ENCODE measurements around the gene YPEL3.

Gene YPEL3

DNA sequence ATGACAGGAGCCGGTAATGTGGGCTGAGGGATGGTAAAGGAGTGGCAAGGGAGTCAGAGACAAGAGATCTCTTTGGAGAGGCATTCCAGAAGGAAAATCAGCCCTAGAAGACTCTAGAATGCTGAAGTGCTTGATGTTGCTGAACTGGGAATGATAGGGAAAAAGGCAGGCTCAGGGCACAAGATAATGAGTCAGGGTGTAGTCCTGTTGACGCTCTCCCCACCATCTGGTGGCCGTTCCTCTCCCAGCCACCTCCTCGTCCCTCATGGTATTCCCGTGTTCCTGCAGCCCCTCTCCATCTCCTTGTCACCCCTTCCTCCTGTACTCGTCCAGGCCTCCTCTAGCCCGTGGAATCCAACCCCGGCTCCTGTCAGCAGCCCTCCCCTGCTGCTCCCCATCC lies 41.6 kb downstream of the YPEL3 start:
- TF ChIP-seq, protein P1, sequence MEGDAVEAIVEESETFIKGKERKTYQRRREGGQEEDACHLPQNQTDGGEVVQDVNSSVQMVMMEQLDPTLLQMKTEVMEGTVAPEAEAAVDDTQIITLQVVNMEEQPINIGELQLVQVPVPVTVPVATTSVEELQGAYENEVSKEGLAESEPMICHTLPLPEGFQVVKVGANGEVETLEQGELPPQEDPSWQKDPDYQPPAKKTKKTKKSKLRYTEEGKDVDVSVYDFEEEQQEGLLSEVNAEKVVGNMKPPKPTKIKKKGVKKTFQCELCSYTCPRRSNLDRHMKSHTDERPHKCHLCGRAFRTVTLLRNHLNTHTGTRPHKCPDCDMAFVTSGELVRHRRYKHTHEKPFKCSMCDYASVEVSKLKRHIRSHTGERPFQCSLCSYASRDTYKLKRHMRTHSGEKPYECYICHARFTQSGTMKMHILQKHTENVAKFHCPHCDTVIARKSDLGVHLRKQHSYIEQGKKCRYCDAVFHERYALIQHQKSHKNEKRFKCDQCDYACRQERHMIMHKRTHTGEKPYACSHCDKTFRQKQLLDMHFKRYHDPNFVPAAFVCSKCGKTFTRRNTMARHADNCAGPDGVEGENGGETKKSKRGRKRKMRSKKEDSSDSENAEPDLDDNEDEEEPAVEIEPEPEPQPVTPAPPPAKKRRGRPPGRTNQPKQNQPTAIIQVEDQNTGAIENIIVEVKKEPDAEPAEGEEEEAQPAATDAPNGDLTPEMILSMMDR (IDR thresholded peaks at IDR 0.05; ENCODE audit: low read depth, low read length): no peak
- DNase-seq: peak; percentile 20
- no peaks in the 10 kb centered on the region for H3K27me3 ChIP-seq (ENCODE audit: insufficient read depth, low read depth, severe bottlenecking)
- peak overlapping the region; percentile 87 for H3K27ac ChIP-seq
- H3K9me3 ChIP-seq (ENCODE audit: severe bottlenecking): no peaks in the 10 kb centered on the region
- no peak overlapping the region; the same call in none of the 2 replicates for H3K4me3 ChIP-seq (ENCODE audit: low read depth, low read length)
- peaks cover 21% of the 10 kb centered on the region for H3K36me3 ChIP-seq

DNA sequence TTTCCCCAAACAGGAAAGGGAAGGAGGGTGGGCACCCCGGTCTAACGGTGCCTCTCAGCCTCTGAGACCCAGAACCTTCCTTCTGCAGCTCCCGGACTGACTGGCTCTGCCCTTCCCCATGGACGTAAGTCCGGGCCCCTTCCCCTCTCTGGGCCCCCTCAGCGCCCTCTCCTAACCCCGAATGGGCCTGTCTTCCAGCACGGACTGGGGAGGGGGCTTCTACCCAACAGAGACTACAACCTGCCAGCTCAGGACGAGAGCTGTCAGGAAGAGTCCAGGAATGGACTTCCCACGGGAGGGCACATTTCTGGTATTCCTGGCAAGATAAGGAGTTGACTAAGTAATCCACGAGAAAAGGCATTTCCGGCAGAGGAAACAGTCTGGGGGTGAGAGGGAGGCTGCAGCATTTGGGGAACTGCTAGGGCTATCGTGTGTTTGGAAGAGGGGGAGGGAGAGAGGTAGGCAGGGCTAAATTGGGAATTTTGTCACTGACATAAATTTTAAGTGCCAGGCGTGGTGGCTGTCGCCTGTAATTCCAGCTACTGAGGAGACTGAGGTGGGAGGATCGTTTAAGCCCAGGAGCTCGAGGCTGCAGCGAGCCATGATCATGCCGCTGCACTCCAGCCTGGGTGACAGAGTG lies 42.5 kb downstream of the YPEL3 start:
- peak overlapping the region; percentile 87 for H3K4me3 ChIP-seq (ENCODE audit: low read depth, low read length)
- no peaks in the 10 kb centered on the region for H3K9me3 ChIP-seq (ENCODE audit: severe bottlenecking)
- no peak for DNase-seq
- H3K36me3 ChIP-seq: peaks cover 20% of the 10 kb centered on the region
- H3K27ac ChIP-seq: peak overlapping the region; percentile 87
- no peaks in the 10 kb centered on the region for H3K27me3 ChIP-seq (ENCODE audit: insufficient read depth, low read depth, severe bottlenecking)
- TF ChIP-seq, protein P1 (IDR thresholded peaks at IDR 0.05; ENCODE audit: low read depth, low read length): no peak

DNA sequence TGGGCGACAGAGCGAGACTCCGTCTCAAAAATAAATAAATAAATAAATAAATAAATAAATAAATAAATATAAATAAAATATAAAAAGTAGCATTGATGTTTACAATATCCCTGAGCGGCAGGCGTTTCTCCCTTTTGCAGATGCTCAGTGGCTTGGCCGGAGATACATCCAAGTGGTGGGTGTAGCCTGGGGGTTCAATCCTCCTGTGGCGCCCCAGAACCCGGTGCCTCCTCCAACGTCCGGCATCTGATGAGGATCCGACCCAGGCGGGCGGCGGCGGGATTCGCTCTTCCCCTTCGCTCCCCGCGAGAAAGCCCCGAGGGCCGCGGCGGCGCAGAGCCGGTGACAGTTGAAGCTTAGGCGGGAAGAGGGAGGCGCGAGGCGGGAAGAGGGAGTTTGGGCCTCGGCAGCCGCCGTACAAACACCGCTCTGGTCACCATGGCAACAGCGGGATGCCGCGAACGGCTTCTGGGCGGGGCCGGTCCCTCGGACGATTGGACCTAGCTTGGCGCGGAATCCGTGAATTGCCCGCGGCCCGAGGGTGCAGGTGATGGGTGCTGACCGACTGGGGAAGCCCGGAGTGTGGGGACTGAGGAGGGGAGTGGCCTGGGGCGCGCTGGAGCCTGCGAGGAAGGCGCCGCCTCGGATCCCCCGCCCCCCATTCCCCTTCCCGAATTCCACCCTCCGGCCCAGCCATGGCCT lies 43.2 kb downstream of the YPEL3 start:
- H3K9me3 ChIP-seq (ENCODE audit: severe bottlenecking): no peaks in the 10 kb centered on the region
- H3K27ac ChIP-seq: peak overlapping the region; percentile 87
- DNase-seq: peak; percentile 96
- TF ChIP-seq, protein P1 (IDR thresholded peaks at IDR 0.05; ENCODE audit: low read depth, low read length): no peak
- no peaks in the 10 kb centered on the region for H3K27me3 ChIP-seq (ENCODE audit: insufficient read depth, low read depth, severe bottlenecking)
- H3K4me3 ChIP-seq (ENCODE audit: low read depth, low read length): peak overlapping the region; percentile 87
- H3K36me3 ChIP-seq: peaks cover 20% of the 10 kb centered on the region

DNA sequence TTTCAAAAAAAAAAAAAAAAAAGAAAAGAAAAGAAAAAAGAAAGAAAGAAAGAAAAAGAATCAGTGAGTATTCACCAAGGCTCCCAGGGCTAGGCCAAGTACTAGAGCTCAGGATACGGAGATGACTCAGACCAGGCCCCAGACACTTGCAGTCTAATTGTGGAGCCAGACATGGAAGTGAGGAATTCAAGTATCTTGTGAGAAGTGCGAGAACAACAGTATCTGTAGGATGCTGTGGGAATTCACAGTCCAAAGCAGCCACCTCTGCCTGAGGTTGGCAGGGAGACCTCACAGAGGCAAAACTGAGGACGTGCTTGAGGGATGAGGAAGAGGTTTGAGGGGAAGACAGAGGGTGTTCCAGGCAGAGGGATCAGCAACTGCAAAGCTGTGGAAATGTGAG lies 44.5 kb downstream of the YPEL3 start:
- Histone ChIP-seq H3K9me3 (ENCODE audit: severe bottlenecking) (no peaks in the 10 kb centered on the region), H3K4me3 (ENCODE audit: low read depth, low read length) (no peak overlapping the region), H3K36me3 (peaks cover 12% of the 10 kb centered on the region), H3K27ac (no peak overlapping the region), H3K27me3 (ENCODE audit: insufficient read depth, low read depth, severe bottlenecking) (no peaks in the 10 kb centered on the region)
- TF ChIP-seq, protein P1 (IDR thresholded peaks at IDR 0.05; ENCODE audit: low read depth, low read length): no peak
- no peak for DNase-seq

DNA sequence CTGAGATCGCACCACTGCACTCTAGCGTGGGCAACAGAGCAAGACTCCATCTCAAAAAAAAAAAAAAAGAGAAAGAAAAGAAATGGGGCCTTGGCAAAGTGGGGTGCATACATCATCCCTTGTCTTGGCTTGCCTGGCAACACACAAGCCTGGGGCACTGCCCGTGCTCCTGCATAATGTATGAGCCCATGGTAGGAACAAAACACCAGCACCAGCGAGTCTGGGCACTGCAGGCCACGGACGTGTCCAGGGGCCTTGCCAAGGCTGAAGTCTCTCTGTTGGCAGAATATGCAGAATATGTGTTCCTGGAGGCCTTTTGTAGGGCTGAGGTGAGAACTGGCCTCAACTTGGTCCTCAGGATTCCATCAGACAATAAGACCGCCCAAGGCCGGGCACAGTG lies 46.1 kb downstream of the YPEL3 start:
- H3K27me3 ChIP-seq (ENCODE audit: insufficient read depth, low read depth, severe bottlenecking): no peaks in the 10 kb centered on the region
- no peak overlapping the region for H3K4me3 ChIP-seq (ENCODE audit: low read depth, low read length)
- no peak for DNase-seq
- no peaks in the 10 kb centered on the region for H3K36me3 ChIP-seq
- peak overlapping the region; percentile 8; the same call in 1 of the 2 replicates for H3K27ac ChIP-seq
- H3K9me3 ChIP-seq (ENCODE audit: severe bottlenecking): no peaks in the 10 kb centered on the region
- TF ChIP-seq, protein P1 (IDR thresholded peaks at IDR 0.05; ENCODE audit: low read depth, low read length): no peak

Measured in WERI-Rb-1 (cell line).